Naive B cell (primary cell): ENCODE measurements around the gene PHF13. TPM values are rescaled to one million over a fixed set of nuclear protein-coding genes. Genes with fewer than 3 reads are reported as not detected.

Experiments
- ATAC-seq, 2 donors: fragments of 150-1000 bp; cut with Tn5 transposase; 2 replicates each; pipeline ENCODE4 v1.10.0; 2021; ENCODE audit warnings: low read depth in 2 of 2, mild to moderate bottlenecking in 2 of 2, moderate library complexity in 2 of 2
- DNase-seq: peaks from one replicate; pipeline ENCODE4 v3.0.0; 2022
- H3K27ac Mint-ChIP-seq, 6 donors: one replicate each; pipeline ENCODE4 v1.8.0; 2020 to 2022; ENCODE audit warnings: mild to moderate bottlenecking in 6 of 6, mixed read lengths in 6 of 6, moderate library complexity in 5 of 6, inconsistent platforms in 2 of 6
- H3K27me3 Mint-ChIP-seq, 3 donors: one replicate each; pipeline ENCODE4 v1.8.0; 2021 to 2022; ENCODE audit warnings: mixed read lengths in 3 of 3, mild to moderate bottlenecking in 1 of 3
- H3K36me3 Mint-ChIP-seq, 2 donors: one replicate each; pipeline ENCODE4 v1.8.0; 2020 to 2022; ENCODE audit warnings: mixed read lengths in 2 of 2, inconsistent platforms in 1 of 2, mild to moderate bottlenecking in 1 of 2
- H3K4me1 Mint-ChIP-seq, 3 donors: one replicate each; pipeline ENCODE4 v1.8.0; 2020 to 2022; ENCODE audit warnings: mixed read lengths in 3 of 3, inconsistent platforms in 1 of 3, mild to moderate bottlenecking in 1 of 3, moderate library complexity in 1 of 3
- H3K4me3 Mint-ChIP-seq, 8 donors: one replicate each; pipeline ENCODE4 v1.8.0; 2020 to 2022; ENCODE audit warnings: mild to moderate bottlenecking in 8 of 8, mixed read lengths in 8 of 8, moderate library complexity in 8 of 8, inconsistent platforms in 2 of 8
- H3K9me3 Mint-ChIP-seq, 7 donors: one replicate each; pipeline ENCODE4 v1.8.0; 2020 to 2022; ENCODE audit warnings: mixed read lengths in 7 of 7, mild to moderate bottlenecking in 5 of 7, inconsistent platforms in 2 of 7, moderate library complexity in 1 of 7
- polyA plus RNA-seq, 6 donors: library from polyadenylated mRNA; unstranded; fragments of 300-500 nt; fragmentation: Illumina TruSeq; gene quantifications; one replicate each; pipeline ENCODE4 v1.2.3, GENCODE V29; 2021; ENCODE audit warnings: low read depth in 6 of 6

PHF13 gene
- polyA plus RNA-seq, 6 donors from 2014 or later = 2.7 to 6.0 (median 4.2) TPM

DNA sequence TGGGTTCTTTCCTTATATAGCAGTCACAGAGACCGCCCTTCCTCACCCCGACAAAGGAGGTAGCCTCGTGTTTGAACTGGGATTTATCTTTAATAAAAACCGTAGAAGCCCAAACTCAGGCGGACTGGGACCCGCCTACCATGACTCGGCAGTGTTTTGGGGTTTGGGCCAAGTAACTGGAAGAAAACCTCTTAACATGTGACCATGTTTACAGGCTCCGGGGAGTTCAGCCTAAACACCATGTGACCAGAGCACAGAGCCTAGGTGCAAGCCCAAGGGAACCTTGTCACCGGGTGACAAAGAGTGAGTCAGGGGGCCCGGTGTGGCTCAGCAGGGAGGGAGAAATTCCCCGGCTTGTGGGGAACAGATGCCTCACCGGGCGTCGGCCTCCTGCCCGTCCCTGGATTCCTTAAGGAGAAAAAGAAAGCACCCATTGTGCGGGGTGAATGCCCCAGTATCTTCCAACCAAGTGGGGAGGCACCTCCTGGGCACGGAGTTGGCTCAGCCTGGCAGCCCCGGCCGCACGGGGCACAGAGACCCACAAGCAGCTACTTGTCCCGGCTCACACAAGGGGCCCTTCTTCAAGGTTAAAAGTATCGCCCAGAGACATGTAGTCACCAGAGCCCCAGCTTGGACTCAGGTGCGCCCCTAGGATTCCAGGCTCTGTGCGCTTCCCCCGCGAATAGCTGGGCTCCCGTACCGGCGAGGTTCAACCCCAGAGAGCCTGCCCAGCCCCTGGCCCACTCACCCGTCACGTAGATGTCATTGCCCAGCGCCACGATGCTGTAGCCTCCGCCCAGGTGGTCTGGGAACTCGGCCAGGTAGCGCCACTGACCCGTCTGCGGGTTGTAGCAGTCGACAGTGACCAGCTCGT is 12.2 kb upstream of the PHF13 start:
- Mint-ChIP-seq H3K27me3 (no peaks in the 10 kb centered on the region), H3K27ac (peak overlapping the region in 5 of 6 donors; percentile 19 to 88 (median 83)), H3K4me3 (peak overlapping the region; percentile 87 to 99 (median 94)), H3K4me1 (peaks cover 21 to 41% (median 32%) of the 10 kb centered on the region in 3 donors), H3K9me3 (no peaks in the 10 kb centered on the region), H3K36me3 (no peaks in the 10 kb centered on the region)
- DNase-seq = peak; percentile 29
- peak; percentile 8 to 14 for ATAC-seq

DNA sequence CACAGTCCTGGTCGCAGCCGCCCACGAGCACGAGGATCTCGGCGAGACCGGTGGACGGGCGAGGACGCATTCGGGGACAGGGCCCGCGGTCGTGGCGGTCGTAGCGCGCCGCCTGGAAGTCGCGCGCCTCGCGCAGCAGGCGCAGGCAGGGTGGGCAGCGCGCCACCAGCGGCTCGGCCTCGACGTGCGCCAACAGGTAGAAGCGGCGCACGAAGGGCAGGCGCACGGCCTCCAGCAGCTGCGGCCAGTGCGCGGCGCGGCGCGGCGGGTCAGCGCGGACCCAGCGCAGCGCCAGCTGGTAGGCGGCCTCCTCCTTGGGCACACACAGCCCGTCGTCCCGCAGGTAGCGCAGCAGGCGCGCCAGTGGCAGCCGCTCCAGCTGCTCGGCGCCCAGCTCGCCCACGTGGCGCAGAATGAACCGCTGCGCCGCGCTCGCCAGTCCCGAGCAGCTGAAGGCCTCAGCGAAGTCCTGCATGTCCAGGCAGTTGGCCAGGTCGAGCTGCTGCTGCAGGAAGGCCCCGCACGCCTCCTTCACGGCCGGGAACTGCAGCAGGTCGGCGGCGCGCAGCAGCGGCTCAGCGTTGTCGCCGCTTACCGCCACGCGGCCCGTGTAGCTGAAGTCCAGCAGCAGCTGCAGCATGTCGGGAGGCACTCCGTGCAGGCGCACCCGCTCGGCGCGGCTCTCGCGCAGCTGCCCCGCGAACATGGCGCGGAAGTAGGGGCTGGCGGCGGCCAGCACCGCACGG is 11.4 kb upstream of the PHF13 start:
- H3K4me3 Mint-ChIP-seq = peak overlapping the region; percentile 87 to 99 (median 94)

DNA sequence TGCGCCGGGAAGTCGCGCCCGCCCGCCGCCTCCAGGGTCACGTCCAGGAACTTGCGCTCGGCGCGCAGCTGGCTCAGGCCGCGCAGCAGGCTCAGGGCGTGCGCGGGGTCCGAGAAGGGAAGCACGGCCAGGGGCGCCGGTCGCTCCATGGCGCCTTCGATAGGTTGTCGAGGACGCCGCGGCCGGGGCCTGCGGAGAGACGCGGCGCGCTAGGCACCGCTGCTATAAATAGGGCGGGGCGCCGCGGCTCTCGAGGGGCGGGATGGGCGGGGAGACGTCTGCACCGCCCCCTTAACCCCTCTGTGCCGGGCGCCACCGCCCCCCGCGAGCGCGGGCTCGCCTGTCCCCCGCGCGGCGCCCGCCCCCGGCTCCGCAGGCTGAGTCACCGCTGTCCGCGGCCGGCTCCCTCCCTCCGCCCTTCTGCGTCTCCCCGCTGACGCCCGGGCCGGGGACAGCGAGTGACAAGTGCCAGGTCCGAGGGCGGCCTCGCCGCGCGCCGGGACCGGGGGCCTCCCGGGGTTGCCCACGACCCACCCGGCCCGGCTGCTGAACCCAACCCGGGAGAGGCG is 10.8 kb upstream of the PHF13 start, which contains the start of gene KLHL21:
Gene KLHL21, minus strand, starts transcription at position 201 of the 569 bp plus-strand sequence. Its CDS starts 52 bp downstream, at position 149.
- peaks cover 19 to 37% (median 31%) of the 10 kb centered on the region in 3 donors for H3K4me1 Mint-ChIP-seq
- H3K4me3 Mint-ChIP-seq = peak within 1 kb of the TSS; percentile 91 to 99 (median 94)

More for the DNA sequence above, 11.4 kb upstream of the PHF13 start:
- Mint-ChIP-seq H3K27ac (peak overlapping the region in 3 of 6 donors; percentile 85 to 91 (median 88)), H3K4me1 (peaks cover 19 to 37% (median 31%) of the 10 kb centered on the region in 3 donors), H3K36me3 (no peaks in the 10 kb centered on the region), H3K9me3 (no peaks in the 10 kb centered on the region), H3K27me3 (no peaks in the 10 kb centered on the region)
- DNase-seq (peak; percentile 20), ATAC-seq (peak; percentile 29)

DNA sequence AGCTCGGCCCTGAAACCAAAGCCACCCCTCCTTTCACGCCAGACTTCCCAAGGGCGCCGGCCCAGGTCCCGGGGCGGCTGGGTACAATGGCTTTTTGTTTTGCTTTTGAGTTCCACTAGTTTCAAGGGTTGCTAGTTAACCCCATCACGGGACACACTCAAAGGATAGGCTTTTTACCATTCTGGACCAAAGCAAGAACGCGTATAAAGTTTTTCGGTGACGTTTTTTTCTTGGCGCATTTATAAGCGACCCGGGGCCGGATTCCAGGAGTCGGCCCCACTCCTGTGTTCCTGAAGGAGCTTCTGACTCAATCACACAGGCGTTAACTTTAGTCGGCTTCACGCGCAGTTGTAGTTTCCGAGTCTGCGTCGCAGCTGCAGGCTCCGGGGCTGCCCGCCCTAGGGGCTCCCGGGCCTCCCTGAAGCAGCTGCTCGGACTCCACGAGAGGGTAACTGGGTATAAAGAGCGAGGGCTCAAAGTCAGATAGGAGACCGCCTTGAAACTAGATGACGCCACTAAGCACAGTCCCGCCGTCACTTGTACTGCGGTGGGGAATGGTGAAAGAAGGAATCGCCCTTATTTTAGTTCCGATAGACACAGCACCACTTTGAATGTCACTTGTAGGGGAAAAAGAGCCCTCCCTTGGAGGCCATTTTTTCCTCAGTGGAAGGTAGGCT is 10.2 kb upstream of the PHF13 start:
- Mint-ChIP-seq H3K4me3 (peak overlapping the region; percentile 91 to 99 (median 94)), H3K36me3 (no peaks in the 10 kb centered on the region), H3K9me3 (no peaks in the 10 kb centered on the region), H3K4me1 (peaks cover 19 to 37% (median 31%) of the 10 kb centered on the region in 3 donors), H3K27me3 (no peaks in the 10 kb centered on the region), H3K27ac (peak overlapping the region; percentile 91 to 98 (median 96))
- DNase-seq (peak; percentile 79), ATAC-seq (peak; percentile 65 to 68)

More for the DNA sequence above, 10.8 kb upstream of the PHF13 start, which contains the start of gene KLHL21:
- Mint-ChIP-seq H3K9me3 (no peaks in the 10 kb centered on the region), H3K36me3 (no peaks in the 10 kb centered on the region), H3K27me3 (no peaks in the 10 kb centered on the region), H3K27ac (peak within 1 kb of the TSS; percentile 91 to 98 (median 96))
- ATAC-seq (peak; percentile 65 to 69), DNase-seq (peak; percentile 80)

DNA sequence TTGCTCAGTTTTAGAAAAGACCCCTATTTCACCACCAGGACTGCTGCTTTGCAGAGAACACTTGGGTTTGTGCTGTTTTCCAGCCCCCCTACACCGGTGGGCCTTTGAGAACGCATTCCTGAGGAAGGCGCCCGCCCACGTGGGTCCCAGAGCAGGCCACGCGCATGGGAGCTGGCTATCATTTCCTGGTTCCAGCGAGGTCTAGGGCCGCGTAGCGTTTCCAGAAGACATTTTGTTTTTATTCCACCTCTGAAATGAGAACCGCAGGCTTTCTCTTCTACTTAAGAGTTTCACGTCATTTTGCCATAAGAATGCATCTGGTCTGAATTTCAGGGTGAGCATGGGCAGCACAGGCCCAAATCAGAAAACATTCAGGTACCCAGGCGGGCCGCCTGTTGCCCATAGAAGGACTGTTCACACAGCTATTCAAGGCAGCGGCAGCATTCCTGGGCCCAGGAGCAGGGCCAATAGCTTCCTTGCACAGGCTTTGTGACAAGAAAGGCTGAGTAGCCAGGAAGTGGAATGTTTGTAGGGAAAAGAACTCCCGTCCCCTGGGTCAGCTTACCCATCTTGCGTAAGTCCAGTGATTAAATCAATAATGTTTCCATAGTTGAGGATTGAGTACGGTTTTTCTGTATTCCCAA is 9.5 kb upstream of the PHF13 start:
- peak overlapping the region; percentile 91 to 98 (median 96) for H3K27ac Mint-ChIP-seq
- H3K4me1 Mint-ChIP-seq = peaks cover 19 to 32% (median 25%) of the 10 kb centered on the region in 3 donors
- DNase-seq (no peak), ATAC-seq (no peak)
- no peaks in the 10 kb centered on the region for H3K27me3 Mint-ChIP-seq
- peak overlapping the region; percentile 91 to 99 (median 94) for H3K4me3 Mint-ChIP-seq
- H3K9me3 Mint-ChIP-seq = no peaks in the 10 kb centered on the region
- no peaks in the 10 kb centered on the region for H3K36me3 Mint-ChIP-seq

DNA sequence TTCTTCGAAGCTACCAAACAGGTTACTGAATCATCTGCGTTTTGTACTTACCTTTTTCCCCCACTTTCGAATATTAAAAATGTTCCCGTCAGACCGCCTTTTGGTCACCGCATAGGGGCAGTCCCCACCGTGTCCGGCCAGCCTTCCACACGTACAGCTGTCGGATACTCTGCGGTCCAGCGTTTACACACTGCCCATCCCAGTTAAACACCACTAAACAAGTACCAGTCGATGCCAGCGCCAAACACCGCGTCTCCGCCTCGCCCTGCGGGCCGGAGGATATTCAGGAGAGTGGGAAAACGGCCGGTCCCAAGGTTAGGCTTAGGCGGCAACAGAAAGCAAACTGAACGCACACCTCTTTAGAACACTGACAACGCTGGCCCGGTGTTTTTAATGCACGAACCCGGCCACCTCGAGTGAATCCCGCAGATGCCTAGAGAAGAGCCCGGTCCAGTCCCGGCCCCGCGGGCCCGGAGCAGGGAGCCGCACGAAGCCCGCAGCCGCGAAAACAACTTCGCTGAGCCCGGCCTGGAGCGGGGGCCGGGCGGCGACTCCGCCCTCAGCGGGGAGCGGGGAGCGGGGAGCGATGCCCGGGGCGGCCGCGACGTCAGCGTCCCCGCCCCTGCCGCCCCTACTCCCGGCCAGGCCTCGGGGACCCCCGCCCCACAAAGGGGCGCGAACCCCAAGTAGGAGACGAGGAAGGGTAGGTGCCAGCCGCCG is 730 bp upstream of the PHF13 start:
- Mint-ChIP-seq H3K36me3 (no peaks in the 10 kb centered on the region), H3K9me3 (no peaks in the 10 kb centered on the region), H3K27me3 (no peaks in the 10 kb centered on the region), H3K4me3 (peak overlapping the region; percentile 88 to 95 (median 92)), H3K27ac (peak overlapping the region; percentile 34 to 87 (median 76)), H3K4me1 (peaks cover 14 to 20% (median 18%) of the 10 kb centered on the region in 3 donors)
- ATAC-seq = peak; percentile 34 to 42
- no peak for DNase-seq

DNA sequence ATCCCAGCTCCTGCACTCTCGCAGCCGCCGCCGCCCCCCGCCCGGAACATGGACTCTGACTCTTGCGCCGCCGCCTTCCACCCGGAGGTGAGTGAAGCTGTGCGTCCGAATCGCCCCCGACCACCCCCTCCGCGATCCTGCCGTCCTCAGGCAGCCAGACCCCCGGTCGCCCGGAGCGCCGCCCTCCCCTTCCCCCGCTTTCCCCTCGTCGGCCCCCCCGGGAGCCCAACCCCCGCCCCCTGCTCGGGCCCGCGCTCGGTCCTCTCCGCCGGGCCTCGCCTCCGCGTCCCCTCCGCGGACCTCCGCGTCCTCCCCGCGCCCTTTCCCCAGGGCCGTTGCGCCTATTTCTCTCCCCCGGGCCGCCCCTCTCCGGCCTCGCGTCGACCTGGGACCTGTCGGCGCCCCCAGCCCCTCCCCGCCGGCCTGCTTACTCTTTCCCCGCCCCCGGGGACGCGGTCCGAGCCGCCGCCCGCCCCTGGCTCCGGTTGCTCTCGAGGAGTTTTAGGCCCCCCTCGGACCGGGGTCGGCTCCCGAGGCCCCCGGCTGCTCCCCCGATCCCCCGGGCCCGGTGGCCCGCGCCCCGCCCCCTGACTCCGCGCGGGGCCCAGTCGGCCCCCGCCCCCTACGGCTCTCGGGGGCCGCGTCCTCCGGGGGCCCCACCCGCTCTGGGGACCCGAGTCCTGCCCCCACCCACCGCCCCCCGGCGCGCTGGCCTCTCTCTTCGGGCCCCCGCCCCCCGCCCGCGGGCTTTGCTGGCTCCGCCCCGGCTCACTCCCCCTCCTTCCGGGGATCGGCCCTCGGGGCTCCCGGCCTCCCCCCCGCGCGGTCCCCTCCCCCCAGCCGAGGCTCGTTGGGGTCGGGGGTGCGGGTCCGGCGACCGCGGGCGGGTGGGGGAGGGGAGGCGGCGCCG is 743 bp downstream of the PHF13 start:
- H3K27ac Mint-ChIP-seq = no peak overlapping the region
- no peak for ATAC-seq
- H3K9me3 Mint-ChIP-seq = no peaks in the 10 kb centered on the region

DNA sequence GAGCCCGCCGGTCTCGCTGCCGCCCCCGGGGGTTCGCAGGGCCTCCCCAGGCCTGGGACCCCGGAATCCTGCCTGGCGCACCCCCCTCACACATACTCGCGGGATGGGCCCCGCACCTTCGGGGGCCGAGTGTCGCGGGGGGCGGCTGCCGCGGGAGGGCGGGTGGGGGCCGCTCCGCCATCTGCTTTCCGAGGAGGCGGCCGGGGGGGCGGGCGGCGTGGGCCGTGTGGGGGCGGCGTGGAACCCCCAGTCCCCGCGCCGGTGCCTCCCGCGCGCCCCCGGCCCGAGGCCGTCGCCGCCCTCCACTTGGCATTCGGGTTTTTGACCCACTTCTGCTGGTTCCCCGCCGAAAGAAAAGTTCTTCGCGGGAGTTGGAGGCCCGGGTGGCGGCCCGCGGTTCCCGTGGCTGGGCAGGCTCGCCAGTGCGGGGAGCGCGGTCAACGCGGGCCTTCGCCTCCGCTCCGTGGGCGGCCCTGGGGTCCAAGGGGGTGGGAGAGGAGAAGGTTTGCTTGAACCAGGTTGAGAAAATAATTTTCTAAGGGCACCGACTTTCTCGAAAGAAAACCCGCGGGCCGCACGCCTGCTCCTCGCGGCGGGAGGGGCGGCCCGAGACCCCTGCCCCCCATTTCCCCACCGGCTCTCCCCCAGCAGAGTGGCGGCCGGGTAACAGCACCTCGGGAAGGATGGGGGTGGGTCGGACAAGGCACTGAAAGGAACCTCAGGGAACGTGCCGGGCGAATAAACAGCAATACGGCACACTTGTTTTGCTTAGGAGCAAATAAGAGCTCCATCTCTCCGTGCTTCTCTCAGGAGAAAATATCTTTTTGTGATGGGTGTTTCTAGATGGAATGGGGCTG is 1.6 kb downstream of the PHF13 start:
- Mint-ChIP-seq H3K27ac (peak overlapping the region in 4 of 6 donors; percentile 49 to 90 (median 77)), H3K4me1 (peaks cover 14 to 20% (median 18%) of the 10 kb centered on the region in 3 donors), H3K4me3 (peak overlapping the region; percentile 51 to 93 (median 84)), H3K27me3 (no peaks in the 10 kb centered on the region), H3K9me3 (no peaks in the 10 kb centered on the region), H3K36me3 (peaks cover 0 to 3% of the 10 kb centered on the region in 2 donors)
- DNase-seq (peak; percentile 15), ATAC-seq (no peak)

More for the DNA sequence above, 743 bp downstream of the PHF13 start:
- DNase-seq = peak; percentile 49
- Mint-ChIP-seq H3K36me3 (no peaks in the 10 kb centered on the region), H3K27me3 (no peaks in the 10 kb centered on the region), H3K4me3 (peak overlapping the region; percentile 85 to 93 (median 90)), H3K4me1 (peaks cover 14 to 20% (median 18%) of the 10 kb centered on the region in 3 donors)

DNA sequence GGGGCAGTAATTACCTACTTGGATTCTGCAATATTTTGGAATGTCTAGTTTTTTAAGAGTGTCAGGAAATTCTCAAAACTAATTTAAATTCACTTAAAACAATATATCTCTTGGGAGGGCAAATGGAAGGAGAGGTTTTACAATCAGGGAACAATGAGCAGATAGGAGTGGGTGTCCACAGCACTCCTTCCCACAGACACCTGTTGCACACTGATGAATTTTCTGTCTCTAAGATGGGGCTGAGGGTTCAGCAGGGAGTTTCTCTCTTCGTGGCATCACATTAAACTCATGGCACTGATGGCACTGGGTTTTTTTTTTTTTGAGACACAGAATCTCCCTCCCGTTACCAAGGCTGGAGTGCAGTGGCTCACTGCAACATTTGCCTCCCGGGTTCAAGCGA is 5.5 kb downstream of the PHF13 start:
- H3K36me3 Mint-ChIP-seq = peaks cover 0 to 6% of the 10 kb centered on the region in 2 donors
- peaks cover 11 to 13% (median 12%) of the 10 kb centered on the region in 3 donors for H3K4me1 Mint-ChIP-seq
- H3K9me3 Mint-ChIP-seq = no peaks in the 10 kb centered on the region
- peak overlapping the region in 2 of 8 donors; percentile 30 to 72 for H3K4me3 Mint-ChIP-seq
- no peak overlapping the region for H3K27ac Mint-ChIP-seq
- no peak for ATAC-seq
- no peaks in the 10 kb centered on the region for H3K27me3 Mint-ChIP-seq
- no peak for DNase-seq
